ENCODE results near the gene PRDM2.

PRDM2 gene

DNA sequence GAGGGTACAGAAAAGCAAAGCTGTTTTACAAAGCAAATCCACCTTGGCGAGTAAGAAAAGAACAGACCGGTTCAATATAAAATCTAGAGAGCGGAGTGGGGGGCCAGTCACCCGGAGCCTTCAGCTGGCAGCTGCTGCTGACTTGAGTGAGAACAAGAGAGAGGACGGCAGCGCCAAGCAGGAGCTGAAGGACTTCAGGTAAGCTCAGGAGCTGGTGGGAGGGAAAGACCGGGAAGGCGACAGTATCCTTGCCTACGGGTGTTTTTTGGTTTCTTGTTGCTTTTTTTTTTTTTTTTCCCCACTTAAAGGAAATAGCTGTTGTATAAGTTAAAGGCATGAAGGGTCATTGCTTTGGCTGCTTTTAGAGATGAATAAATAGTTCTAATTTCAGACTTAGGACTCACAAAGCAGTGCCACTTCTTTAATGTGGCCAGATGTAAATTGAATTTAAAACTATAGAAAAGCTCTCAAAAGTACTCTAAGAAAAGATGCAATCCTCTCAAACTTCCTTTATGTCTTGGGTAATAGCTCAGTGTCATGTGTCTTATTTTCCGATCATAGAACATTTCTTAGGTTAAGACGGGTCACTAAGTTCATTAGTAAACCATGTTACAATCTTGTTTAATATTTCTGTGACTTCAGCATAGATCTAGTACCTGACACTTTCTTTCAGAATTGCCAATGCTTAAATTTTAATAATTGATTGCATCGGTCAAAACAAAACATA, 82.8 kb downstream of the PRDM2 start:
- TF ChIP-seq, protein P1, sequence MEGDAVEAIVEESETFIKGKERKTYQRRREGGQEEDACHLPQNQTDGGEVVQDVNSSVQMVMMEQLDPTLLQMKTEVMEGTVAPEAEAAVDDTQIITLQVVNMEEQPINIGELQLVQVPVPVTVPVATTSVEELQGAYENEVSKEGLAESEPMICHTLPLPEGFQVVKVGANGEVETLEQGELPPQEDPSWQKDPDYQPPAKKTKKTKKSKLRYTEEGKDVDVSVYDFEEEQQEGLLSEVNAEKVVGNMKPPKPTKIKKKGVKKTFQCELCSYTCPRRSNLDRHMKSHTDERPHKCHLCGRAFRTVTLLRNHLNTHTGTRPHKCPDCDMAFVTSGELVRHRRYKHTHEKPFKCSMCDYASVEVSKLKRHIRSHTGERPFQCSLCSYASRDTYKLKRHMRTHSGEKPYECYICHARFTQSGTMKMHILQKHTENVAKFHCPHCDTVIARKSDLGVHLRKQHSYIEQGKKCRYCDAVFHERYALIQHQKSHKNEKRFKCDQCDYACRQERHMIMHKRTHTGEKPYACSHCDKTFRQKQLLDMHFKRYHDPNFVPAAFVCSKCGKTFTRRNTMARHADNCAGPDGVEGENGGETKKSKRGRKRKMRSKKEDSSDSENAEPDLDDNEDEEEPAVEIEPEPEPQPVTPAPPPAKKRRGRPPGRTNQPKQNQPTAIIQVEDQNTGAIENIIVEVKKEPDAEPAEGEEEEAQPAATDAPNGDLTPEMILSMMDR (IDR thresholded peaks at IDR 0.05; ENCODE audit: low read depth, low read length) = no peak

DNA sequence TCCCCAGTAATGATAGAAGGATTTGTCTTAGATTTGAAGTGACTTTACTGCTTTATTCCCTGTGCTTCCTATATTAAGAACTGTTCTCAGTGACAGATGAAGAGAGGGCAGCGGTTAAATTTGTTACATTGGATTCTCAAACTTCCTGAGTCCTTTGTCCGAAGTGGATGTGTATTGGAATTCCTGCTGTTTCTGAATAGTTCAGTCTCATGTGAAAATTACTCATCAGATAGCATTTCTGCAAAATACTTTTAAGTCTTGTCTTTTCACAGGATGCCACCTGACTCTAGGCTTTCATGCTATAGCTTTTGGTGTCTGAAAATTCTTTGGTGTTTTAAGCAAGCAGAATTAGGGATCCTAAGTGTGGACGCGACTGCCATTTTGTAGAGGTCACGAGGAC, 83.6 kb downstream of the PRDM2 start:
- no peak for DNase-seq (ENCODE audit: extremely low read depth, low read depth)
- TF ChIP-seq, protein P1 (IDR thresholded peaks at IDR 0.05; ENCODE audit: low read depth, low read length) = no peak

More for the DNA sequence above, 82.8 kb downstream of the PRDM2 start:
- no peak for DNase-seq (ENCODE audit: extremely low read depth, low read depth)

DNA sequence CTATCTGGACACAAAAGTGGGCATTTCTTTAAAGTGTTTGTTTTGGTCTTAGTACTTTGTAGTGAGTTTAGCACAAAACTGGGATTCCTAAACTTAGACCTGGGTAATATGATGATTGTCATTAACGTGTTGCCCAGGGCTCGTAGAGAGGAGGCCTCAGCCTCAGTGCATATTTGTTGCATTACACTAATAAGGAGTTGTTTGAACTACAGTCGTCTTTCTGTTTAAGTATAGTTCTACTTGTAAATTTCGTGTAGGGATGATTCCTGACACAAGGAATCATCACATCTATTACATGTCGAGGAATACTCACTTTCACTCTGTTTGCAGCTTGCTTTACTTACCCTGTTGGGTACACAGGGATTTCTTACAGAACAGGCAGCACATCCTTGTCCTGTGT, 85.0 kb downstream of the PRDM2 start:
- no peak for DNase-seq (ENCODE audit: extremely low read depth, low read depth)
- TF ChIP-seq, protein P1 (IDR thresholded peaks at IDR 0.05; ENCODE audit: low read depth, low read length) = no peak

DNA sequence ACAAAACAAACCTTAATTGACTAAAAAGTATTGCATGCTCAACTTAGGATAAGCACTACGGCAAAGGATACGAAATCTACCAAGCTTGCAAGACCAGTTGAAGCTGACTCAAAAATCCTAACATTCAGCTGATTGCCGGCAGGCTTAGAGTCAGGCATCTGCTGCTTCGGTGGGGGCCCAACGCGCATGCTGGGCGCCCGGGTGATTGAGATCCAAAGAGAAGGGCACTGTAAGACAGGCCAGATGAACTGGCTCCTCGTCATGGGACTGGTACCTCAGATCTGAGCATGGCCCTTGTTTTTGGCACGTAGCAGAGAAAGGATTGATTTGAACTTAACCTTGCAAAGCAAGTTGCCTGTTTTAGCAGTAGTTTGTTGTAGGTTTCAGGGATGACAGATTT, 86.6 kb downstream of the PRDM2 start:
- TF ChIP-seq, protein P1 (IDR thresholded peaks at IDR 0.05; ENCODE audit: low read depth, low read length) = no peak
- no peak for DNase-seq (ENCODE audit: extremely low read depth, low read depth)

DNA sequence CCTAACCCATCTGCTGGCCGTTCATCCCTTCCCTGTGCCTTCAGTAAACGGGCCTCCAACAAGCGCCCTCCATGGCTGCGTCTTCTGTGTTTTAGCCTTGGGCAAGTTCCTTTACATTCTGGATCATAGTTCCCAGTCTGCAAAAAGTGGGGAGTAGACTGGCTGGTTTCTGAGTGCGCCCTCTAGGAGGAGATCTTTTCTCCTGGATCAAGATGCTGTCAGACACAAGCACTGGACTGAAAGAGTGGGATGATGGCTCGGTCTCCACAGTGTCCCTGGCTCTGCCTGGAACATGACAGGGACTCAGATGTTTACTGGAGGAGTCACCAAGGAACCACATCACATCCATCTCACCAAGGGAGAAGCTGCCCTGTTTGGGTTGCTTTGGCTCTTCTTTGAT, 88.8 kb downstream of the PRDM2 start:
- no peak for DNase-seq (ENCODE audit: extremely low read depth, low read depth)
- TF ChIP-seq, protein P1 (IDR thresholded peaks at IDR 0.05; ENCODE audit: low read depth, low read length) = no peak

DNA sequence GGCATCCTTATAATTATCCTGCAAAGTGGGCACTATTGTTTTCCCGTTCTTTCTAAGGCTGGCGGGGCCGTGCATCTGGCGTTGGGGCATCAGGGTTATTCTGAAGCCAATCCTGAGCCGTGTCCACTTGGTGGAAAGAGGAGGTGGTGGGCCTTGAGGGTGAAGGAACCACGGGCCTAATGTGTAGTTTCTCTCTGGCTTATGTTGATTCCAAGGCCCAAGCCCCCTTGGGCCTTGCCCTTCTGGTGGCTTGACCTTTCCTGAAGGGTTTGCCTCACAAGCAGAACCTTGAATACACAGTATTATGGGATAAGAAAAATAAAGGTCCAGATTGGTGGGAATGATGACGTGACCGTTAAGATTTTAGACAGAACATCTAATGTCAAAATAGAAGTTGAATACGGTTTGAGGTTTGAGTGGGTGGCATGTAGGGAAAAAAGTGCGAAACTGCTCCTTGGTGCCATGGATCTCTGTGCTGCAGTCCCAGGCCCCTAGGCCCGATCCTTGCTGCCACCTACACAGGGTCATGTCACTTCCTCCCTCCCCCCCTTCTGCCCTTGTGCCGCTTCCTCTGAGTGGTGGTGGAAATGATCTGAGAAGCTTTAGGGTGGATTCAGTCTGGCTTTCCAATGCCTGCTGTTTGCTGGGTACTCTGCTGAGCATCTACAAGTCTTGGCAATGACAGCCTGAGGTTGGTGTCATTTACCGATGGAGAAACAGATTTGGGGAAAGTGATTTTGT, 90.5 kb downstream of the PRDM2 start:
- DNase-seq (ENCODE audit: extremely low read depth, low read depth) = no peak
- TF ChIP-seq, protein P1 (IDR thresholded peaks at IDR 0.05; ENCODE audit: low read depth, low read length) = no peak

DNA sequence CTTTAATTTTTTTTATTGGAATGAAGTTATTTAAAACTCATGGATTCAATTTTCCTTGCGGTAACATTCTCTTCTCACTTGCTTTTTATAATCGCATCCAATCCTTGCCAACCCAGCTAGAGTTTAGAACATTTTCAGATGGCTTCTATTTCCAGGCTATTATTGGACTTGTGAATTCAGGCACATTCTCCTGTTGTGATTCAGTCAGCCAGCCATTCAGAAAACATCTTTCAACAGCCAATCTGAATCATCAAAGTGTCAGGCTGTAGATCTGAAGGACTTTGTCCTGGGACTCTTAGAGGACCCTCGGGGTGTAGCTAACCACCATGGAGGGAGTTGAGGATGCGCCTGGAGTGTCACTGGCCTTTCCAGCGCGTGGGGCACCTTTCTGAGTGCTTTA, 92.4 kb downstream of the PRDM2 start:
- no peak for DNase-seq (ENCODE audit: extremely low read depth, low read depth)
- TF ChIP-seq, protein P1 (IDR thresholded peaks at IDR 0.05; ENCODE audit: low read depth, low read length) = no peak
